Measurements from ENCODE around the gene TDP1. TPM values are rescaled to one million over a fixed set of nuclear protein-coding genes. Genes with fewer than 3 reads are reported as not detected.

The TDP1 gene
- total RNA-seq, 1 experiment from 2014 or later, result 42.9 TPM

DNA sequence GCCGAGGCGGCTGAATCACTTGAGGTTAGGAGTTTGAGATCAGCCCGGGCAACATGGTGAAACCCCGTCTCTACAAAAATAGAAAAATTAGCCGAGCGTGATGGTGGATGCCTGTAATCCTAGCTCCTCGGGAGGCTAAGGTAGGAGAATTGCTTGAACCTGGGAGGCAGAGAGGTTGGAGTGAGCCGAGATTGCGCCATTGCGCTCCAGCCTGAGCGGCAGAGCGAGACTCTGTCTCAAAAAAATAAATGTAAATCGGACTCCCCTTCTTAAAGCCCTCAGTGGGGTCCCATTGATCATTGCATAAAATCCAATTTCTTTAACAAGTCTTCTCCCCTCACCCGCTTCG is 908 bp downstream of the TDP1 start:
- Histone ChIP-seq H2AFZ (ENCODE audit: low read length) (peak overlapping the region; percentile 97; the same call in 1 of the 2 replicates), H4K20me1 (ENCODE audit: low read length) (peaks cover 11% of the 10 kb centered on the region; the same call in 1 of the 2 replicates), H3K36me3 (ENCODE audit: low read depth, low read length) (peaks cover 26% of the 10 kb centered on the region), H3K9ac (ENCODE audit: low read length) (peak overlapping the region; percentile 96), H3K9me3 (ENCODE audit: low read length) (no peaks in the 10 kb centered on the region), H3K27ac (ENCODE audit: low read length) (peak overlapping the region; percentile 81), H3K4me3 (ENCODE audit: low read length) (peak overlapping the region; percentile 81), H3K4me1 (ENCODE audit: insufficient read depth, low read length) (peaks cover 20% of the 10 kb centered on the region), H3K27me3 (ENCODE audit: low read length) (no peaks in the 10 kb centered on the region), H3K9me2 (replicated peaks; ENCODE audit: low read length) (no peaks in the 10 kb centered on the region), H3K4me2 (ENCODE audit: low read length) (peak overlapping the region; percentile 98), H3F3A (ENCODE audit: low read length, unreplicated experiment) (no peaks in the 10 kb centered on the region), H3K79me2 (ENCODE audit: low read length) (peaks cover 65% of the 10 kb centered on the region)
- ChIA-PET POLR2A (ENCODE audit: unreplicated experiment) (interaction anchor here (0.6 to 1.0 kb wide), 3 partner anchors 35 to 220 kb away, joined by 3 to 10 read pairs (median 3); no protein-coding TSS in a partner anchor), CTCF (interaction anchor here (0.7 to 1.5 kb wide), 2 partner anchors 17 to 151 kb away, joined by 4 read pairs; no protein-coding TSS in a partner anchor)
- intact Hi-C loops (cut with micrococcal nuclease), result loop anchor here (5.0 kb wide), 1 partner anchor 1394 kb away; the partner anchor contains the start of gene ZC3H14
- BruUV-seq (replicated peaks), result TSS peak; percentile 48
- ATAC-seq (no peak), DNase-seq (no peak)
- TF ChIP-seq EZH2phosphoT487 (IDR thresholded peaks at IDR 0.05; ENCODE audit: borderline replicate concordance, low read length) (no peak), CTCF (conservative IDR thresholded peaks at IDR 0.05; ENCODE audit: low read depth, low read length) (no peak), EZH2 (IDR thresholded peaks at IDR 0.05; ENCODE audit: low read length, unreplicated experiment) (no peak)

GRCh38 chr14:89957376-89957775 is 1.6 kb downstream of the TDP1 start:
- CTCF ChIA-PET, result no interaction called here
- POLR2A ChIA-PET (ENCODE audit: unreplicated experiment), result no interaction called here

More at GRCh38 chr14:89957376-89957775, 1.6 kb downstream of the TDP1 start:
- Histone ChIP-seq H3K27ac (ENCODE audit: low read length) (no peak overlapping the region), H3K79me2 (ENCODE audit: low read length) (peaks cover 71% of the 10 kb centered on the region), H3K4me2 (ENCODE audit: low read length) (peak overlapping the region; percentile 98), H3K4me1 (ENCODE audit: insufficient read depth, low read length) (peaks cover 20% of the 10 kb centered on the region), H4K20me1 (ENCODE audit: low read length) (peaks cover 11% of the 10 kb centered on the region; the same call in 1 of the 2 replicates), H3K36me3 (ENCODE audit: low read depth, low read length) (peaks cover 31% of the 10 kb centered on the region), H3F3A (ENCODE audit: low read length, unreplicated experiment) (no peaks in the 10 kb centered on the region), H2AFZ (ENCODE audit: low read length) (no peak overlapping the region), H3K9me3 (ENCODE audit: low read length) (no peaks in the 10 kb centered on the region), H3K27me3 (ENCODE audit: low read length) (no peaks in the 10 kb centered on the region), H3K9me2 (replicated peaks; ENCODE audit: low read length) (no peaks in the 10 kb centered on the region), H3K9ac (ENCODE audit: low read length) (peak overlapping the region; percentile 96; the same call in 1 of the 2 replicates), H3K4me3 (ENCODE audit: low read length) (peak overlapping the region; percentile 81)
- intact Hi-C loops (cut with micrococcal nuclease), result loop anchor here (5.0 kb wide), 1 partner anchor 1395 kb away; the partner anchor contains the start of gene ZC3H14
- no TSS peak for BruUV-seq (replicated peaks)
- no peak for ATAC-seq
- DNase-seq, result no peak
- no peak for TF ChIP-seq EZH2 (IDR thresholded peaks at IDR 0.05; ENCODE audit: low read length, unreplicated experiment)
- no peak for TF ChIP-seq CTCF (conservative IDR thresholded peaks at IDR 0.05; ENCODE audit: low read depth, low read length)
- TF ChIP-seq EZH2phosphoT487 (IDR thresholded peaks at IDR 0.05; ENCODE audit: borderline replicate concordance, low read length), result no peak

All from PC-3 (cell line).